HG03097 (cell line): Measurements from ENCODE around the gene ARPC5L.

Experiments
- ATAC-seq: cut with Tn5 transposase; IDR thresholded peaks from one replicate; pipeline ENCODE4 v1.9.1; 2021; ENCODE audit not compliant: unreplicated experiment, low FRiP score

The ARPC5L gene

GRCh38 chr9:124860582-124861341, 1.2 kb upstream of the ARPC5L start:
- no peak for ATAC-seq

- ATAC-seq: no peak
Measured at GRCh38 chr9:124863371-124863871, 1.5 kb downstream of the ARPC5L start.

- ATAC-seq: peak; percentile 64
Measured at GRCh38 chr9:124868511-124869465, 6.9 kb downstream of the ARPC5L start.

- peak; percentile 17 for ATAC-seq
Measured at GRCh38 chr9:124869466-124869985, 7.6 kb downstream of the ARPC5L start.

- peak; percentile 37 for ATAC-seq
Measured at GRCh38 chr9:124869986-124870560, 8.1 kb downstream of the ARPC5L start.

- ATAC-seq: no peak
Measured at GRCh38 chr9:124870723-124871122, 8.8 kb downstream of the ARPC5L start.

GRCh38 chr9:124871156-124871561, 9.2 kb downstream of the ARPC5L start:
- ATAC-seq: no peak

GRCh38 chr9:124873664-124874063, 11.7 kb downstream of the ARPC5L start:
- ATAC-seq: no peak

- no peak for ATAC-seq
Measured at GRCh38 chr9:124875501-124875900, 13.6 kb downstream of the ARPC5L start.

GRCh38 chr9:124877021-124877782, 15.3 kb downstream of the ARPC5L start:
- no peak for ATAC-seq

GRCh38 chr9:124878021-124878420, 16.1 kb downstream of the ARPC5L start:
- ATAC-seq: no peak

- ATAC-seq: no peak
Measured at GRCh38 chr9:124878518-124878917, 16.6 kb downstream of the ARPC5L start.

GRCh38 chr9:124879226-124879625, 17.3 kb downstream of the ARPC5L start:
- no peak for ATAC-seq

GRCh38 chr9:124880501-124880900, 18.6 kb downstream of the ARPC5L start:
- no peak for ATAC-seq

GRCh38 chr9:124881138-124881743, 19.3 kb downstream of the ARPC5L start:
- no peak for ATAC-seq

- no peak for ATAC-seq
Measured at GRCh38 chr9:124882231-124882630, 20.3 kb downstream of the ARPC5L start.

- no peak for ATAC-seq
Measured at GRCh38 chr9:124884376-124884775, 22.4 kb downstream of the ARPC5L start.

- ATAC-seq: no peak
Measured at GRCh38 chr9:124885551-124885950, 23.6 kb downstream of the ARPC5L start.

GRCh38 chr9:124886461-124886860, 24.5 kb downstream of the ARPC5L start:
- no peak for ATAC-seq
